HT-29 (cell line): ENCODE results near the gene SLC25A48. TPM values are rescaled to one million over a fixed set of nuclear protein-coding genes. Genes with fewer than 3 reads are reported as not detected.

Source experiments
- DNase-seq: peaks from one replicate; pipeline ENCODE4 v3.0.0-alpha.2; 2015; ENCODE audit warnings: low spot score
- small RNA-seq: library from RNA; depleted of rRNA; stranded (forward); fragments of <200 nt; gene quantifications from one replicate; pipeline ENCODE3, GENCODE V24; 2014
- total RNA-seq: library from RNA; depleted of rRNA; stranded (reverse); fragments of >200 nt; shearing (Covaris generic); gene quantifications from 2 replicates; pipeline ENCODE4 v1.2.3, GENCODE V29; 2014; rRNA removed

Gene SLC25A48
- total RNA-seq, 1 experiment from 2014 or later, result not detected

DNA sequence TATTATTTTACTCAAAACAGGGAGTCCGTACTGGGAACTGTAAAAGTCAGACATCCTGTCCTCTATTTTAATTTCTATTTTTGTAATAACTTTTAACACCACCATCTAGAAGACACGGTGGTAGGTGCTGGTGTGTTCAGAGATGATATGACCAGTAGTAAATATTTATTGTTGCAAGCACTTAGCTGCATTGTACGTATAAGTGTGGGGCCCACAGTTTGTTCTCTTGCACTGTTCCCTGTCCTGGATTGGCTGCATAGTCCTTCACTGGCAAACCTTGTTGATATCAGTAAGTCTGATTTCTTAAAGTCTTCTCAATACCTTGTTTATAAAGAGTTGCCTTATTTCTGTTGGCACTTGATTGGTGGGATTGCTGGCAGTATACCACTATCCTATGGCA is 85.7 kb downstream of the SLC25A48 start:
- DNase-seq, result no peak

- no peak for DNase-seq
These were observed 86.9 kb downstream of the SLC25A48 start for GRCh38 chr5:135921388-135921787.

- no peak for DNase-seq
These were observed 95.8 kb downstream of the SLC25A48 start for GRCh38 chr5:135930029-135930948.

DNA sequence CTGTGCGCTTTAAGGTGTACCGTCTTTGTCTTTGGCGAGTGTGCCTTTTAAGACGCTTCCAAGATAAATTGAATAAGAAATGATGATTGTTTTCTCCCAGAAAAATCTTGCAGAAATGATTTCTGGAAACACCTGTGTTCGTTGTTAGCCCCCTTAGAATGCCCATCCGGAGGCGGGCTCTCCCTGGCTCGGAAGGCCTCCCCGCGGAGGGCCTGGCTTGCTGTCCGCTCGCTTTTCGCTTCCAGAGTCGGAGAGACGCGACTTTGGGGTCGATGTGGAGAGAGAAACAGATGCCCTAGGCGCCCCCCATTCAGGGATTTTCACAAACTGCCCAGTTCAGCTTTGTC is 96.5 kb downstream of the SLC25A48 start:
- no peak for DNase-seq

GRCh38 chr5:135934939-135935338 is 100.5 kb downstream of the SLC25A48 start:
- no peak for DNase-seq

DNA sequence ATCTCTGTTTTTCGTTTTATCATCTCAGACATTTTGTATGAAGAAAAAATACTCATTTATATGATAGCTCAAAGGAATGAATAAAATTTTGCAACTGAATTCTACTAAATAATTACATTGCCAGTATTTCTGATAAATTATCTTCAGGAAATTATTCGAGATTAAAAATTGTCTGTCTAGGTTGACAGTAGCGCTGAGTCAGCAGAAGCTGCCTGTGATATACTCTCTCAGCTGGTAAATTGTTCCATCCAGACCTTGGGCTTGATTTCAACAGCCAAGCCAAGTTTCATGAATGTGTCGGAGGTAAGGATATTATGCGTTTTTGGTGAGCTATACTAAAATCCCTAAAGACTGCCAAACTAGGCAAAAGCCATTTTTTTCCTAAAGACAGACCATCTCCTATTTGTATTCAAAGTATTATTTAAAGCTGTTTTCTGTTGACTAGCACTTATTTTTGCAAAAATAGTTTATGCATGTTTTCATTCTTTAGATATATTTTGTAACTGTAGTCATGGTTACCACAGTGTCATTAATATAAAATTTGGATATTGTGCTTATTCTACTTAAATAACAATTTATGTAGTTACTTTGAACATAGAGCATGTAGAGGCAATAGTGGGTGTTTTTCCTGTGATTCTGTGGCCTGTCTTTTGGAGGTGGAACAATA is 102.9 kb downstream of the SLC25A48 start:
- no peak for DNase-seq

Small RNA genes lying within 50 kb of the gene (small RNA-seq; reads per million reads assigned to genes)
- not detected for gene MIR5692C1

Other genes with a start within 250 kb of the SLC25A48 start
- not detected in 2 replicates for gene IL9, start 61.2 kb downstream of the SLC25A48 start, total RNA-seq
- not detected in 2 replicates for gene LECT2, start 120.3 kb downstream of the SLC25A48 start, total RNA-seq
- gene TGFBI, start 194.3 kb downstream of the SLC25A48 start, total RNA-seq, result 33.6 and 37.2 TPM in 2 replicates